Measurements from ENCODE around the gene TMEM121B. TPM values are rescaled to one million over a fixed set of nuclear protein-coding genes. Genes with fewer than 3 reads are reported as not detected.

The TMEM121B gene
- polyA plus RNA-seq, 3 donors = 0.64 to 1.1 (median 0.89) TPM

- DNase-seq (ENCODE audit: low read depth in 3 of 3, low spot score in 2 of 3) = no peak
Observed at GRCh38 chr22:17113600-17113999, 7.6 kb downstream of the TMEM121B start.

GRCh38 chr22:17112491-17113042 lies 8.6 kb downstream of the TMEM121B start:
- DNase-seq (ENCODE audit: low read depth in 3 of 3, low spot score in 2 of 3) = peak in 1 of 3 donors; percentile 18

- DNase-seq (ENCODE audit: low read depth in 3 of 3, low spot score in 2 of 3) = no peak
Observed at GRCh38 chr22:17110791-17111550, 10.2 kb downstream of the TMEM121B start.

- no peak for DNase-seq (ENCODE audit: low read depth in 3 of 3, low spot score in 2 of 3)
Observed at GRCh38 chr22:17109976-17110375, 11.2 kb downstream of the TMEM121B start.

- no peak for DNase-seq (ENCODE audit: low read depth in 3 of 3, low spot score in 2 of 3)
Observed at GRCh38 chr22:17109113-17109865, 11.9 kb downstream of the TMEM121B start.

- DNase-seq (ENCODE audit: low read depth in 3 of 3, low spot score in 2 of 3) = no peak
Observed at GRCh38 chr22:17108256-17109112, 12.7 kb downstream of the TMEM121B start.

- no peak for DNase-seq (ENCODE audit: low read depth in 3 of 3, low spot score in 2 of 3)
Observed at GRCh38 chr22:17107547-17107810, 13.7 kb downstream of the TMEM121B start.

GRCh38 chr22:17106785-17107546 lies 14.2 kb downstream of the TMEM121B start:
- DNase-seq (ENCODE audit: low read depth in 3 of 3, low spot score in 2 of 3) = no peak

- DNase-seq (ENCODE audit: low read depth in 3 of 3, low spot score in 2 of 3) = no peak
Observed at GRCh38 chr22:17106161-17106784, 14.9 kb downstream of the TMEM121B start.

- DNase-seq (ENCODE audit: low read depth in 3 of 3, low spot score in 2 of 3) = no peak
Observed at GRCh38 chr22:17105143-17106129, 15.7 kb downstream of the TMEM121B start.

- no peak for DNase-seq (ENCODE audit: low read depth in 3 of 3, low spot score in 2 of 3)
Observed at GRCh38 chr22:17104336-17104935, 16.7 kb downstream of the TMEM121B start.

GRCh38 chr22:17103351-17103750 lies 17.8 kb downstream of the TMEM121B start:
- DNase-seq (ENCODE audit: low read depth in 3 of 3, low spot score in 2 of 3) = no peak

- DNase-seq (ENCODE audit: low read depth in 3 of 3, low spot score in 2 of 3) = no peak
Observed at GRCh38 chr22:17102297-17102667, 18.9 kb downstream of the TMEM121B start.

- DNase-seq (ENCODE audit: low read depth in 3 of 3, low spot score in 2 of 3) = no peak
Observed at GRCh38 chr22:17101475-17102296, 19.5 kb downstream of the TMEM121B start.

GRCh38 chr22:17100621-17101020 lies 20.5 kb downstream of the TMEM121B start:
- no peak for DNase-seq (ENCODE audit: low read depth in 3 of 3, low spot score in 2 of 3)

GRCh38 chr22:17098379-17098819 lies 22.8 kb downstream of the TMEM121B start:
- DNase-seq (ENCODE audit: low read depth in 3 of 3, low spot score in 2 of 3) = no peak

- DNase-seq (ENCODE audit: low read depth in 3 of 3, low spot score in 2 of 3) = no peak
Observed at GRCh38 chr22:17097701-17098100, 23.5 kb downstream of the TMEM121B start.
